LNCaP clone FGC (cell line): ENCODE results near the gene DLL4.

Experiments used
- DNase-seq: peaks from one replicate; pipeline ENCODE4 v3.0.0-alpha.2; 2011; ENCODE audit warnings: low read depth
- H3K4me3 ChIP-seq: 2 replicates; pipeline ENCODE4 v1.5.1; 2011; ENCODE audit warnings: mild to moderate bottlenecking, low read depth, low read length, control low read depth
- CTCF ChIP-seq: IDR thresholded peaks from 2 replicates; pipeline ENCODE4 v1.5.1; 2012; ENCODE audit warnings: mild to moderate bottlenecking; ENCODE audit not compliant: control insufficient read depth, insufficient read depth; ENCODE audit errors: extremely low read depth

Gene DLL4

GRCh38 chr15:40891810-40892446, 37.2 kb upstream of the DLL4 start:
- H3K4me3 ChIP-seq: no peak overlapping the region
- DNase-seq: no peak
- peak; percentile 78 for TF ChIP-seq CTCF

- no peak overlapping the region for H3K4me3 ChIP-seq
- DNase-seq: no peak
- no peak for TF ChIP-seq CTCF
These were observed 36.6 kb upstream of the DLL4 start for GRCh38 chr15:40892447-40893012.

- no peak for TF ChIP-seq CTCF
- DNase-seq: no peak
- H3K4me3 ChIP-seq: no peak overlapping the region
These were observed 36.0 kb upstream of the DLL4 start for GRCh38 chr15:40893019-40893670.

- DNase-seq: peak; percentile 92
- TF ChIP-seq CTCF: peak; percentile 84
- peak within 1 kb of the TSS; percentile 96 for H3K4me3 ChIP-seq
These were observed 35.1 kb upstream of the DLL4 start, which contains the start of gene VPS18 for GRCh38 chr15:40893733-40894680. TSS of gene VPS18 (plus strand) at chr15:40894450. CDS start at chr15:40894769, 319 bp downstream.

GRCh38 chr15:40894681-40895448, 34.3 kb upstream of the DLL4 start:
- peak; percentile 37 for TF ChIP-seq CTCF
- peak overlapping the region; percentile 96 for H3K4me3 ChIP-seq
- no peak for DNase-seq
